Measurements from ENCODE around the gene CRB3. TPM values are rescaled to one million over a fixed set of nuclear protein-coding genes. Genes with fewer than 3 reads are reported as not detected.

The CRB3 gene
- total RNA-seq, 1 donor from 2014 or later, result not detected

DNA sequence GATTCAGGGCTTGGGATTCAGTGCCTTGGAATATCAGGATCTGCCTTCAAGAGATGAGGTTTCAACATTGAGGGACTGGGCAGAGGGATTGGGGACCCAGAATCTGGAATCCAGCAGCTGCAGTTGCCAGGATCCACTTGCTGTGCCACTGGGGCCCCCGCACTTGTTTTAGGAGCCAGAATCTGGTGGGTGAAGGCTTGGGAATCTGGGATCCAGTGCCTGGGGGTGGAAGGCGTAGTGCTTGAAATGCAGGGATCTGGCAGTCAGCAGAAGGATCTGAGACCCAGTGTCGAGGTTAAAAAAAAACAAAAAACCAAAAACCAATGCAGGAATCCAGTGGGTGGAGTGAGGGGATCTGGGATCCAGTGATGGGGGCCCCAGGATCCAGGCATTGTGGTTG is 23.2 kb upstream of the CRB3 start:
- no peaks in the 10 kb centered on the region for H3K4me1 ChIP-seq
- intact Hi-C loops (cut with micrococcal nuclease), result no loop called here
- no peaks in the 10 kb centered on the region for H3K27me3 ChIP-seq (ENCODE audit: low read depth)
- H3K36me3 ChIP-seq, result peaks cover 13% of the 10 kb centered on the region
- no peak for DNase-seq
- no peak overlapping the region for H3K27ac ChIP-seq (replicated peaks)
- TF ChIP-seq, protein P1, sequence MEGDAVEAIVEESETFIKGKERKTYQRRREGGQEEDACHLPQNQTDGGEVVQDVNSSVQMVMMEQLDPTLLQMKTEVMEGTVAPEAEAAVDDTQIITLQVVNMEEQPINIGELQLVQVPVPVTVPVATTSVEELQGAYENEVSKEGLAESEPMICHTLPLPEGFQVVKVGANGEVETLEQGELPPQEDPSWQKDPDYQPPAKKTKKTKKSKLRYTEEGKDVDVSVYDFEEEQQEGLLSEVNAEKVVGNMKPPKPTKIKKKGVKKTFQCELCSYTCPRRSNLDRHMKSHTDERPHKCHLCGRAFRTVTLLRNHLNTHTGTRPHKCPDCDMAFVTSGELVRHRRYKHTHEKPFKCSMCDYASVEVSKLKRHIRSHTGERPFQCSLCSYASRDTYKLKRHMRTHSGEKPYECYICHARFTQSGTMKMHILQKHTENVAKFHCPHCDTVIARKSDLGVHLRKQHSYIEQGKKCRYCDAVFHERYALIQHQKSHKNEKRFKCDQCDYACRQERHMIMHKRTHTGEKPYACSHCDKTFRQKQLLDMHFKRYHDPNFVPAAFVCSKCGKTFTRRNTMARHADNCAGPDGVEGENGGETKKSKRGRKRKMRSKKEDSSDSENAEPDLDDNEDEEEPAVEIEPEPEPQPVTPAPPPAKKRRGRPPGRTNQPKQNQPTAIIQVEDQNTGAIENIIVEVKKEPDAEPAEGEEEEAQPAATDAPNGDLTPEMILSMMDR (IDR thresholded peaks at IDR 0.05; ENCODE audit: borderline replicate concordance), result no peak
- no peak overlapping the region for H3K4me3 ChIP-seq
- peaks cover 9% of the 10 kb centered on the region for H3K9me3 ChIP-seq (replicated peaks)

DNA sequence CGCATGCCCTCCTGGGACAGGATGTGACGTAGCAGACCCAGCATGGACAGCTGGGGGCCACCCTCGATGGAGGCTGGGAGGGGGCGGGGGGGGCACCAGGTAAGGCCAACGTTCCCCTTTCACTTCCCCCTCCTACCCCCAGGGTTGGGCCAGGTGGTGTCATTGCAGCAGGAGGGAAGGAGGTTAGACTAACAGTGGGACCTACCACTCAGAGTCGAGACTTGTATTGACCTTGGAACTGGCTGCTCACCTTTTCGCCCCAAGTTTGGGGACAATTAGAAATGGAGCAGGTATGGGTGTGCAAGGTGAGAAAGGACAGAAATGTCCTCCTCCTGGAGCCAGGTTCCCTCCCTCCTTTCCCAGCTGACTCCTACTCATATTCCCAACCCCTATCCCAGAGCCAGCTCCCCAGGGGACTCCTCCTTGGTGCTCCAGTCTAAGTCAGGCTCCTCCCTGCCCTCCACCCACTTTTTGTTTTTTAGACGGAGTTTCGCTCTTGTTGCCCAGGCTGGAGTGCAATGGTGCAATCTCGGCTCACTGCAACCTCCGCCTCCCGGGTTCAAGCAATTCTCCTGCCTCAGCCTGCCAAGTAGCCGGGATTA is 21.9 kb upstream of the CRB3 start:
- Histone ChIP-seq H3K36me3 (peaks cover 26% of the 10 kb centered on the region), H3K4me1 (no peaks in the 10 kb centered on the region), H3K27ac (replicated peaks) (no peak overlapping the region), H3K27me3 (ENCODE audit: low read depth) (no peaks in the 10 kb centered on the region), H3K9me3 (replicated peaks) (peaks cover 19% of the 10 kb centered on the region), H3K4me3 (no peak overlapping the region)
- TF ChIP-seq, protein P1 (IDR thresholded peaks at IDR 0.05; ENCODE audit: borderline replicate concordance), result no peak
- intact Hi-C loops (cut with micrococcal nuclease), result no loop called here
- no peak for DNase-seq

DNA sequence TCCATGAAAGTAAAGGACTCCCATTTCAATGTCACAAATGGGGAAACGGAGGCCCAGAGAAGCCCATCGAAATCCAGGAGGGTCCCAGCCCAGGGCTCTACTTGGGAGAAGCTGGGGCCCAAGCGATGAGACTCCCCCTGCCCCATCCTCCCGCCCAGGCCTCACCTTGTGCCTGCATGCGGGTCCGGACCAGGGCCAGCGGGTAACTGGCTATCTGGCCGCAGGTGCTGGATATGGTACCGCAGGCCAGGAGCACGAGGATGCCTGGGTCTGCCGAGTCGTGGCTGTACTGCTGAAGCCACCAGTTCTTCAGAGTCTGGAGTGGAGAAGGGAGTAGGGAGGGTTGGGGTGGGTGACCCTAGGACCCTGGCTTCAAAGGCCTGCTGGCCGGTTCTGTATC is 20.1 kb upstream of the CRB3 start:
- Histone ChIP-seq H3K9me3 (replicated peaks) (peaks cover 19% of the 10 kb centered on the region), H3K4me1 (no peaks in the 10 kb centered on the region), H3K4me3 (no peak overlapping the region), H3K27me3 (ENCODE audit: low read depth) (no peaks in the 10 kb centered on the region), H3K36me3 (peaks cover 32% of the 10 kb centered on the region), H3K27ac (replicated peaks) (no peak overlapping the region)
- TF ChIP-seq, protein P1 (IDR thresholded peaks at IDR 0.05; ENCODE audit: borderline replicate concordance), result no peak
- no peak for DNase-seq
- intact Hi-C loops (cut with micrococcal nuclease), result no loop called here

DNA sequence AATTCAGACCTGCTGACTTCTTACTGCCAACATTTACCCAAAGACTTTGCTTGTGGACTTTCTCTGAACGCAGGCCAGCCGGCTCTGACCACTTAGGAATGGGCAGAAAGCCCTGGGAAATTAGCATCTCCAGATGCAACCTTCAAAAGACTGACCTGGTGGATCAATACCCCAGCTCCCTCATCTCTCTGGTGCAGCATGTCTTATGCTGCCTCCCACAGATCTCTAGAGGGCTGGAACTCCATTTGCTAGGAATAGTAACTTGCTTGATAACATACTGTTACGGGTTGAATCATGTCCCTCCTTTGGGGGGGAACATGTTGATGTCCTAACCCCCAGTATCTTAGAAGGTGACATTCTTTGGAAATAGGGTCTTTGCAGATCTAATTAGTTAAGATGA is 17.6 kb upstream of the CRB3 start:
- Histone ChIP-seq H3K36me3 (peaks cover 32% of the 10 kb centered on the region), H3K4me1 (no peaks in the 10 kb centered on the region), H3K9me3 (replicated peaks) (peaks cover 19% of the 10 kb centered on the region), H3K4me3 (no peak overlapping the region), H3K27ac (replicated peaks) (no peak overlapping the region), H3K27me3 (ENCODE audit: low read depth) (no peaks in the 10 kb centered on the region)
- intact Hi-C loops (cut with micrococcal nuclease), result no loop called here
- no peak for DNase-seq
- TF ChIP-seq, protein P1 (IDR thresholded peaks at IDR 0.05; ENCODE audit: borderline replicate concordance), result no peak

DNA sequence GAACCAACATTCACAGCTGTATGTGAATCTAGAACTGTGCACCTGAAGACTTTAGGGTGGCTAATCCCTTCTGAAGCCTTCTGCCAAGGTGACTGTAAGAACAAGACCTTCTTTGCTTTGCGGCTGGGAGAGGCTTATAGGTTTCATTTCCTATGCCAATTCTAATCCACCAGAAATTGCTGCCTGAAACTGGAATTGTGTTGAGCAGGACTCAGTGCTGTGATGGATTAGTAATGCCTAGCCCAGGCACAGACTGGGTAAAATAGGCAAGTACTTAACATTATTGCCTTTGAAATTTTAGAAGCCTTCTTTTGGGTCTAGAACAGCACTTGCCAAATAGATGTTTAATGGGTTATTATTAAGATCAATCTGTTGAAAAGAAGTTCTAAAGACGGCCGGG is 16.0 kb upstream of the CRB3 start:
- DNase-seq, result no peak
- intact Hi-C loops (cut with micrococcal nuclease), result no loop called here
- TF ChIP-seq, protein P1 (IDR thresholded peaks at IDR 0.05; ENCODE audit: borderline replicate concordance), result no peak
- H3K27me3 ChIP-seq (ENCODE audit: low read depth), result no peaks in the 10 kb centered on the region
- H3K9me3 ChIP-seq (replicated peaks), result peaks cover 21% of the 10 kb centered on the region
- H3K36me3 ChIP-seq, result peaks cover 46% of the 10 kb centered on the region
- H3K4me3 ChIP-seq, result no peak overlapping the region
- no peaks in the 10 kb centered on the region for H3K4me1 ChIP-seq
- no peak overlapping the region for H3K27ac ChIP-seq (replicated peaks)

Measured in left ventricle myocardium inferior (tissue), 1 donor.